Measurements from ENCODE around the gene CNKSR2. TPM values are rescaled to one million over a fixed set of nuclear protein-coding genes. Genes with fewer than 3 reads are reported as not detected.

CNKSR2 gene
- total and polyA plus RNA-seq, 10 of the 15 experiments (the other 5 are each of a cell fraction or from before 2014, with no cell fraction given) = 0.02 to 0.69 (median 0.18) TPM; not detected in 4

DNA sequence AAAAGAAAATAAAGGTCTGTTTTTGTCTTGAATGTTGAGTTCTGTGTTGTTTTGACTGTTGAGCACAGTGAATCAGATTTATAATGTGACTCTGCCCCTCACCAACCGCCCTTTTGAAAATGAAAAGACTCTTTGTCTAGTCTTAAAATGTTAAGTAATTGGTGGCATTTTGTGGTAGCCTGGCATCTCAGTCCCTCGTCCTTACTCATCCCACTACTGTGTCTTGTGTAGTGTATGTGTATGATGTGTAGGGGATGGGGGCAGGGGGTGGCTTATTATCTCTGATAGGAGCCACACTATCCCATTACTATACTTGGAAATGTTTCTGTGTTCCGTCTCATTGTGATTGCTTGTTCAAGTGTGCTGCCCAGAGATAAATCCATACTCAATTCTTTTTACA is 271.7 kb downstream of the CNKSR2 start (continued):
- TF ChIP-seq, protein P1, sequence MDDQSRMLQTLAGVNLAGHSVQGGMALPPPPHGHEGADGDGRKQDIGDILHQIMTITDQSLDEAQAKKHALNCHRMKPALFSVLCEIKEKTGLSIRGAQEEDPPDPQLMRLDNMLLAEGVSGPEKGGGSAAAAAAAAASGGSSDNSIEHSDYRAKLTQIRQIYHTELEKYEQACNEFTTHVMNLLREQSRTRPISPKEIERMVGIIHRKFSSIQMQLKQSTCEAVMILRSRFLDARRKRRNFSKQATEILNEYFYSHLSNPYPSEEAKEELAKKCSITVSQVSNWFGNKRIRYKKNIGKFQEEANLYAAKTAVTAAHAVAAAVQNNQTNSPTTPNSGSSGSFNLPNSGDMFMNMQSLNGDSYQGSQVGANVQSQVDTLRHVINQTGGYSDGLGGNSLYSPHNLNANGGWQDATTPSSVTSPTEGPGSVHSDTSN (IDR thresholded peaks at IDR 0.05; ENCODE audit: insufficient replicate concordance, low read depth, low read length) = no peak

DNA sequence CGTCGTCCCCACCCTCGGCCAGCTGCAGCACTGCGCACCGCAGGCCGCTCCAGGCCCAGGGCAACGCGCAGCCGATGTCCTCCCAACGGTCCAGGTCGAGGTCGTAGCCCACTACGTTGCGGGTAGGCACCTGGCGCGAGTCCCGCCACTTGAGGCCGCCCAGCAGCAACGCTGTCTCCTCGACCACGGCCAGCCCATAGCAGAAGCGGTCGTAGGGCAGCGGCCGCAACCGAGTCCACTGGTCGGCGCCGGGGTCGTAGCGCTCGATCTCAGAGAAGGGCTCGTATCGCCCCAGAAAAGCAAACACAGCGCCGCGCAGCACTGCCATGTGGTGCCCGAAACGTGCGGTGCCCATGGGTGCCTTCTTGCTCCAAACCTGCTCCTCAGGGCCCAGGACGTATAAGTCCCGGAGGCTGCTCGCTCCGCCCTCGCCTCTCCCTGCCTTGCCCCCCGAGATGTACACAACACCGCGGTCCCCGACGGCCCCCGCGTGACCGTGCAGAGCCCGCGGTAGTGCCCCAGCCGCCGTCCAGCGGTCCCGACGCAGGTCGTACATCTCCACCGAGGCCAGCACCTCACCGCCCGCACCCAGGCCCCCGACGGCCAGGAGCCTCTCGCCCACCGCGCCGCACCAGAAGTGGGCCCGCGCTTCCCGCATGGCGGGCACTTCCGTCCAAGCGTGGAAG is 281.8 kb downstream of the CNKSR2 start:
- DNase-seq (ENCODE audit: low read depth, low spot score) (no peak), ATAC-seq (no peak), FAIRE-seq (no peak)
- H3K27ac ChIP-seq (ENCODE audit: control insufficient read depth, insufficient read depth) = no peak overlapping the region
- no peaks in the 10 kb centered on the region for H3K79me2 ChIP-seq (ENCODE audit: control insufficient read depth, insufficient read depth, low read length)
- H3K36me3 ChIP-seq (ENCODE audit: control insufficient read depth in 2 of 2, insufficient read depth in 2 of 2, low read length in 1 of 2) = no peaks in the 10 kb centered on the region
- no TSS peak for BruUV-seq (replicated peaks)
- no peaks in the 10 kb centered on the region; the same call in 2 of the 3 replicates for H3K9me3 ChIP-seq (replicated peaks; ENCODE audit: control insufficient read depth, insufficient read depth, low read length)
- H3K9ac ChIP-seq (ENCODE audit: control insufficient read depth, insufficient read depth, low read length) = no peak overlapping the region
- no peaks in the 10 kb centered on the region for H3K4me1 ChIP-seq (ENCODE audit: control insufficient read depth, insufficient read depth, low read length)
- no peaks in the 10 kb centered on the region for H3K27me3 ChIP-seq (replicated peaks in 1 of 2; ENCODE audit: control insufficient read depth in 2 of 2, insufficient read depth in 2 of 2, low read length in 1 of 2)
- H3K4me3 ChIP-seq = no peak overlapping the region
- H3K4me2 ChIP-seq (ENCODE audit: control insufficient read depth, insufficient read depth) = no peak overlapping the region
- RAD21 ChIA-PET (ENCODE audit: unreplicated experiment) = no interaction called here
- POLR2A ChIA-PET = no interaction called here
- WGBS (ENCODE audit: insufficient coverage, insufficient replicate concordance, low lambda C conversion rate, missing lambda C conversion rate) = 63% methylated on average over 36 of the region's 76 CpGs
- in situ Hi-C loops (cut with MboI) = no loop called here
- no peak overlapping the region for H2AFZ ChIP-seq (ENCODE audit: control insufficient read depth, low read depth, low read length)
- no peaks in the 10 kb centered on the region for H4K20me1 ChIP-seq (ENCODE audit: control insufficient read depth, insufficient read depth)
- TF ChIP-seq MYC (IDR thresholded peaks at IDR 0.05; ENCODE audit: insufficient read depth, insufficient read length, insufficient replicate concordance, low read length, severe bottlenecking) (no peak), FOXM1 (IDR thresholded peaks at IDR 0.05; ENCODE audit: low read depth, low read length) (no peak), RAD51 (IDR thresholded peaks at IDR 0.05) (no peak), TAF1 (IDR thresholded peaks at IDR 0.05; ENCODE audit: borderline replicate concordance, low read depth, low read length) (no peak), MYB (IDR thresholded peaks at IDR 0.05; ENCODE audit: borderline replicate concordance, low read depth, low read length) (no peak), KAT2A (conservative IDR thresholded peaks at IDR 0.05; ENCODE audit: control insufficient read depth, low read depth, low read length) (no peak), FOS (IDR thresholded peaks at IDR 0.05; ENCODE audit: borderline replicate concordance, extremely low read depth, insufficient read length) (no peak), TBL1XR1 (IDR thresholded peaks at IDR 0.05; ENCODE audit: low read depth, low read length) (no peak), RB1 (IDR thresholded peaks at IDR 0.05; ENCODE audit: borderline replicate concordance) (no peak)
- TF ChIP-seq, protein P2, sequence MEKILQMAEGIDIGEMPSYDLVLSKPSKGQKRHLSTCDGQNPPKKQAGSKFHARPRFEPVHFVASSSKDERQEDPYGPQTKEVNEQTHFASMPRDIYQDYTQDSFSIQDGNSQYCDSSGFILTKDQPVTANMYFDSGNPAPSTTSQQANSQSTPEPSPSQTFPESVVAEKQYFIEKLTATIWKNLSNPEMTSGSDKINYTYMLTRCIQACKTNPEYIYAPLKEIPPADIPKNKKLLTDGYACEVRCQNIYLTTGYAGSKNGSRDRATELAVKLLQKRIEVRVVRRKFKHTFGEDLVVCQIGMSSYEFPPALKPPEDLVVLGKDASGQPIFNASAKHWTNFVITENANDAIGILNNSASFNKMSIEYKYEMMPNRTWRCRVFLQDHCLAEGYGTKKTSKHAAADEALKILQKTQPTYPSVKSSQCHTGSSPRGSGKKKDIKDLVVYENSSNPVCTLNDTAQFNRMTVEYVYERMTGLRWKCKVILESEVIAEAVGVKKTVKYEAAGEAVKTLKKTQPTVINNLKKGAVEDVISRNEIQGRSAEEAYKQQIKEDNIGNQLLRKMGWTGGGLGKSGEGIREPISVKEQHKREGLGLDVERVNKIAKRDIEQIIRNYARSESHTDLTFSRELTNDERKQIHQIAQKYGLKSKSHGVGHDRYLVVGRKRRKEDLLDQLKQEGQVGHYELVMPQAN (conservative IDR thresholded peaks at IDR 0.05) = no peak
- TF ChIP-seq, protein P3, sequence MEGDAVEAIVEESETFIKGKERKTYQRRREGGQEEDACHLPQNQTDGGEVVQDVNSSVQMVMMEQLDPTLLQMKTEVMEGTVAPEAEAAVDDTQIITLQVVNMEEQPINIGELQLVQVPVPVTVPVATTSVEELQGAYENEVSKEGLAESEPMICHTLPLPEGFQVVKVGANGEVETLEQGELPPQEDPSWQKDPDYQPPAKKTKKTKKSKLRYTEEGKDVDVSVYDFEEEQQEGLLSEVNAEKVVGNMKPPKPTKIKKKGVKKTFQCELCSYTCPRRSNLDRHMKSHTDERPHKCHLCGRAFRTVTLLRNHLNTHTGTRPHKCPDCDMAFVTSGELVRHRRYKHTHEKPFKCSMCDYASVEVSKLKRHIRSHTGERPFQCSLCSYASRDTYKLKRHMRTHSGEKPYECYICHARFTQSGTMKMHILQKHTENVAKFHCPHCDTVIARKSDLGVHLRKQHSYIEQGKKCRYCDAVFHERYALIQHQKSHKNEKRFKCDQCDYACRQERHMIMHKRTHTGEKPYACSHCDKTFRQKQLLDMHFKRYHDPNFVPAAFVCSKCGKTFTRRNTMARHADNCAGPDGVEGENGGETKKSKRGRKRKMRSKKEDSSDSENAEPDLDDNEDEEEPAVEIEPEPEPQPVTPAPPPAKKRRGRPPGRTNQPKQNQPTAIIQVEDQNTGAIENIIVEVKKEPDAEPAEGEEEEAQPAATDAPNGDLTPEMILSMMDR (IDR thresholded peaks at IDR 0.05 in 2 of 3, conservative IDR thresholded peaks at IDR 0.05 in 1 of 3; ENCODE audit: control insufficient read depth in 2 of 3, extremely low read depth in 1 of 3, insufficient read depth in 1 of 3, low read depth in 3 of 3, low read length in 3 of 3) = no peak
- SMC1A ChIA-PET (ENCODE audit: uncharacterized antibody, unreplicated experiment) = no interaction called here
- intact Hi-C loops (cut with micrococcal nuclease; ENCODE audit: unreplicated experiment) = no loop called here
- CTCF ChIA-PET = no interaction called here

Measured in GM12878 (cell line).